Stimulated activated CD8-positive, alpha-beta memory T cell treated with anti-CD3 and anti-CD28 coated beads, Interleukin-7, amount 100 ng/mL, for 48 hours (primary cell): Measurements from ENCODE around the gene PSMA7.
"Not testable (repeated sequence)": the region's sequence is repeated elsewhere in the genome, so short reads cannot be mapped to it uniquely, and the experiment has no call there.

Experiments
- DNase-seq, 2 donors: peaks; one replicate each; pipeline ENCODE4 v3.0.0-alpha.2; 2020; ENCODE audit warnings: low read depth in 1 of 2; ENCODE audit errors: extremely low read depth in 1 of 2

PSMA7 gene

GRCh38 chr20:62156254-62156556 is 13.0 kb upstream of the PSMA7 start:
- no peak for DNase-seq

- DNase-seq = no peak
Measured at GRCh38 chr20:62155428-62156253, 12.4 kb upstream of the PSMA7 start.

- no peak for DNase-seq
Measured at GRCh38 chr20:62151835-62152364, 8.7 kb upstream of the PSMA7 start.

GRCh38 chr20:62151225-62151624 is 8.0 kb upstream of the PSMA7 start:
- DNase-seq = no peak

GRCh38 chr20:62150310-62150575 is 7.0 kb upstream of the PSMA7 start:
- DNase-seq = no peak

- no peak for DNase-seq
Measured at GRCh38 chr20:62149532-62150309, 6.5 kb upstream of the PSMA7 start.

- DNase-seq = no peak
Measured at GRCh38 chr20:62148908-62149314, 5.7 kb upstream of the PSMA7 start.

GRCh38 chr20:62148383-62148782 is 5.2 kb upstream of the PSMA7 start:
- DNase-seq = not testable (repeated sequence)

GRCh38 chr20:62147528-62147927 is 4.3 kb upstream of the PSMA7 start:
- DNase-seq = no peak

GRCh38 chr20:62147125-62147524 is 3.9 kb upstream of the PSMA7 start:
- no peak for DNase-seq

- no peak for DNase-seq
Measured at GRCh38 chr20:62146019-62146755, 3.0 kb upstream of the PSMA7 start.

- no peak for DNase-seq
Measured at GRCh38 chr20:62145688-62146018, 2.5 kb upstream of the PSMA7 start.

GRCh38 chr20:62143957-62144825 is 997 bp upstream of the PSMA7 start:
- no peak for DNase-seq

- no peak for DNase-seq
Measured at GRCh38 chr20:62142252-62143080, 728 bp downstream of the PSMA7 start.

GRCh38 chr20:62141397-62142251 is 1.6 kb downstream of the PSMA7 start:
- DNase-seq = no peak

GRCh38 chr20:62141043-62141396 is 2.2 kb downstream of the PSMA7 start:
- no peak for DNase-seq

GRCh38 chr20:62139636-62140035 is 3.6 kb downstream of the PSMA7 start:
- DNase-seq = no peak

GRCh38 chr20:62138912-62139311 is 4.3 kb downstream of the PSMA7 start:
- DNase-seq = no peak

- no peak for DNase-seq
Measured at GRCh38 chr20:62138204-62138543, 5.0 kb downstream of the PSMA7 start.
